ENCODE measurements around the gene ZBTB39.
"Not testable (repeated sequence)": the region's sequence is repeated elsewhere in the genome, so short reads cannot be mapped to it uniquely, and the experiment has no call there.

ZBTB39 gene

GRCh38 chr12:56978397-56979138, 27.8 kb downstream of the ZBTB39 start:
- DNase-seq: no peak

- not testable (repeated sequence) for DNase-seq
Measured at GRCh38 chr12:56977361-56977760, 29.0 kb downstream of the ZBTB39 start.

GRCh38 chr12:56974224-56974623, 32.1 kb downstream of the ZBTB39 start:
- DNase-seq: not testable (repeated sequence)

GRCh38 chr12:56968910-56969309, 37.4 kb downstream of the ZBTB39 start:
- DNase-seq: not testable (repeated sequence)

GRCh38 chr12:56965997-56966642, 40.2 kb downstream of the ZBTB39 start:
- DNase-seq: not testable (repeated sequence)

GRCh38 chr12:56965124-56965523, 41.2 kb downstream of the ZBTB39 start:
- not testable (repeated sequence) for DNase-seq

GRCh38 chr12:56963557-56963956, 42.8 kb downstream of the ZBTB39 start:
- DNase-seq: not testable (repeated sequence)

- not testable (repeated sequence) for DNase-seq
Measured at GRCh38 chr12:56962247-56962646, 44.1 kb downstream of the ZBTB39 start.

- DNase-seq: no peak
Measured at GRCh38 chr12:56958422-56958821, 47.9 kb downstream of the ZBTB39 start.

- DNase-seq: no peak
Measured at GRCh38 chr12:56957229-56958052, 48.9 kb downstream of the ZBTB39 start, which contains the start of gene RDH16. TSS of gene RDH16 (minus strand) at chr12:56957608. CDS start at chr12:56957462, 146 bp downstream.

- DNase-seq: no peak
Measured at GRCh38 chr12:56955631-56956256, 50.6 kb downstream of the ZBTB39 start.

- DNase-seq: no peak
Measured at GRCh38 chr12:56954958-56955355, 51.4 kb downstream of the ZBTB39 start.

- no peak for DNase-seq
Measured at GRCh38 chr12:56954057-56954957, 52.0 kb downstream of the ZBTB39 start.

GRCh38 chr12:56953314-56953713, 53.0 kb downstream of the ZBTB39 start:
- DNase-seq: no peak

GRCh38 chr12:56951582-56952339, 54.6 kb downstream of the ZBTB39 start:
- no peak for DNase-seq

GRCh38 chr12:56948881-56949280, 57.5 kb downstream of the ZBTB39 start:
- DNase-seq: no peak
